Stimulated activated CD4-positive, alpha-beta T cell treated with anti-CD3 and anti-CD28 coated beads, Interleukin-2, amount 100 ng/mL, for 24 hours (primary cell): ENCODE results near the gene ULK3.

Experiments used
- DNase-seq, 2 donors: peaks; one replicate each; pipeline ENCODE4 v3.0.0-alpha.2; 2020

The ULK3 gene

DNA sequence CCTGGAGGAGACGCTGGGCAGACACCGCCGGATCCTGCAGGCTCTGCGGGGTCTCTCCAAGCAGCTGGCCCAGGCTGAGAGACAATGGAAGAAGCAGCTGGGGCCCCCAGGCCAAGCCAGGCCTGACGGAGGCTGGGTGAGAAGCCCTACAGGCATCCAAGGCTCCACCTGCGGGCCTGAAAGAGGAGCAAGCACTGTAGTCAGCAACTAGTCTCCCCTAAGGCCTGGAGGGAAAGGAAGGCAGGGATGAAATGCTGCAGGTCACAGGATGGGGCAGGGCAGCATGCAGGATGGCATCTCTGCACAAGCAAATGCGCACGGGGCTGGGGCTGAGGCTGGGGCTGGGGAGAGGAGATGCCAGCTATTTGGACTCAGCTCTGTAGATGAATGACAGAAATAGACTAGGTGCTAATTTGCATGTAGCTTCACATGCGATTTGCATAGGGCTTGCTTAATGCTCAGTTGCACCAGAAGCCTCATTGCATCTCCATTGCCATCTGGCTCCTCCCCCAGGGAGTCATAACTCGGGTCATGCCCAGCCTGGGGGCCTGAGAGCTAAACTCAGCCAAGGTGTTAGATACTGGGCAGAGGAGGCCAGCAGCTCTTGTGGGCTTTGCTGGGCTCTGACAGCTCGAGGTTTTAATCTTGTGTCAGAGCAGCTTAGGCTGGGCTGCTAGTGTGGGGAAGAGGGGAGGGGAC is 21.7 kb downstream of the ULK3 start:
- no peak for DNase-seq

DNA sequence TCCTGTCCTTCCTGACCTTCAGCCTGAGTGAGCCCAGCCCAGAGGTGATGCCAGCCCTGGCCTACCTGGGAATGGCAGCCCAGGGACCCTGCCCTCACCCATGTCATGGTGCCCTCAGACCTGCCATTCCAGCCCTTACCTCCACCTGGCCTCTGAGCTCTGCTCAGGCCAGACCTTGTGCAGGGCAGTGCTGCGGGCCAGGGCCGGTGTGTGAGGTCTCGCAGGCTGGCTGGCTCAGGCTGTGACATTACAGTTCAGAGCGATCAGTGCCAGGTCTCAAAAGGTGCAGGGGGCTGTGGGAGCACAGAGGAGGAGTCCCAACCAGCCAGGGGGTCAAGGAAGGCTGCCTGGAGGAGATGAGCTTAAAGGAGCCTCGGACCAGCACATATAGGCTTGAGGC is 22.9 kb downstream of the ULK3 start:
- no peak for DNase-seq

DNA sequence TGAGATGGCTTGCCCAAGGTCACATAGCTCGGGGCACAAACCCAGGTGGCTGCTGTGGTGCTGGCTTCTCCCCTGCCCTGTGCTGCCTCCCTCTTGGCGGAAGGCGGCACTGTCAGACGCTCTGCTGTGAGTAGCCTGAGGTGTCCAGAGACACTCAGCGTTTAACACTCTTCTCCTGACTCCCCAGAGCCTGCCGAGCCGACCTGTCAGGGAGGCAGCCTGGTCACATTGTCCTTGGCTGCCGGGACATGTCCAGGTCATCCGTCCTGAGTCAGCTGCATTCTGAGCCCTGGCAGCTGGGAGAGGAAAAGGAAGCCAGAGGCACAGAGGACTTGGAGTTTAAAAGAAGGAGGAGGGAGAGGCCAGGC is 25.6 kb downstream of the ULK3 start:
- no peak for DNase-seq

DNA sequence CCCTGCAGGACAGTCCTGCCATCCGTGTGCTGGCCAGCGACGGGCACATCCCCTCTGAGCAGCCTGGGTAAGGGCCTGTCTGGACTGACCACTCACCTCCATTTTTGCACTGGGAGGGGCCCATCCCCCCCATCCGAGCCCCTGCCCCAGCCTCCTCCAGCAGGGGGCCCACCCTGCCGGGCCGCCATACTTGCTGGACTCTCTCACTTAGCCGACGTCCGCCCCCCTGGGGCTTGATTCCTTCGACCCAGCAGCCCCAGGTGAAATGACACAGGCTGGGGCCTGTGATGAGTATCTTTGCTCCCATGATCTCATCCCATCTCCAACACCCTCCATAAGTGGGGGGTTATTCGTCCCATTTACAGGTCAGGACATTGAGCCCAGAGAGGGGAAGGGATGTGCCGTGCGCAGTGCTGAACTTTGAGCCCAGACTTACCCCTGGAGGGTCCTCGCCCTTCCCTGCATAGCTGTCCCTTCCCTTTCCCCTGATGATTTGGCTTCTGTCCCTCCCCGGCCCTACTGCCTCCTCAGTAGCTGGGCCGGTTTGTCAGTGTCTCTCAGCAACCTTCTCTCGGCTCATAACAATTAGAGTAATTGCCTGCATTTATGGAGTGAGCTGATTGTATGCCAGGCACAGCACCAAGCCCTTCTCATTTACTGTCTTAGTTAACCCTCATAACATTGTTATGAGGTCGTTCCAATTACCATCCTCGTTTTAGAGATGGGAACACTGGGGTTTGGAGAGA is 26.2 kb downstream of the ULK3 start:
- no peak for DNase-seq

DNA sequence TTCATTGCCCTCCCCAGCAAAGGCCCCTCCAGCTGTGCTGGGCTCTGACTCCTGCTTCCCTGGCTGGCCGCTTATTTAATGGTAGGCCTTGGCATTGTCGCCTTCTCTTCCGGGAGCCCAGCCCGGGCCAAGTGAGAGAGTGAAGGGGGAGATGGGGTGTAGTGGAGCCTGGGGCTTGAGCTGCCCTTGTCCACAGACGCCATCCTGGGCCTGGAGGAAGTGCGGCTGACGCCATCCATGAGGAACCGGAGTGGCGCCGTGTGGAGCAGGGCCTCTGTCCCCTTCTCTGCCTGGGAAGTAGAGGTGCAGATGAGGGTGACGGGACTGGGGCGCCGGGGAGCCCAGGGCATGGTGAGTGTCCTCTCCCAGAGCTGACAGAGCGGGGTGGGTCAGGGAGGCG is 27.0 kb downstream of the ULK3 start:
- no peak for DNase-seq

DNA sequence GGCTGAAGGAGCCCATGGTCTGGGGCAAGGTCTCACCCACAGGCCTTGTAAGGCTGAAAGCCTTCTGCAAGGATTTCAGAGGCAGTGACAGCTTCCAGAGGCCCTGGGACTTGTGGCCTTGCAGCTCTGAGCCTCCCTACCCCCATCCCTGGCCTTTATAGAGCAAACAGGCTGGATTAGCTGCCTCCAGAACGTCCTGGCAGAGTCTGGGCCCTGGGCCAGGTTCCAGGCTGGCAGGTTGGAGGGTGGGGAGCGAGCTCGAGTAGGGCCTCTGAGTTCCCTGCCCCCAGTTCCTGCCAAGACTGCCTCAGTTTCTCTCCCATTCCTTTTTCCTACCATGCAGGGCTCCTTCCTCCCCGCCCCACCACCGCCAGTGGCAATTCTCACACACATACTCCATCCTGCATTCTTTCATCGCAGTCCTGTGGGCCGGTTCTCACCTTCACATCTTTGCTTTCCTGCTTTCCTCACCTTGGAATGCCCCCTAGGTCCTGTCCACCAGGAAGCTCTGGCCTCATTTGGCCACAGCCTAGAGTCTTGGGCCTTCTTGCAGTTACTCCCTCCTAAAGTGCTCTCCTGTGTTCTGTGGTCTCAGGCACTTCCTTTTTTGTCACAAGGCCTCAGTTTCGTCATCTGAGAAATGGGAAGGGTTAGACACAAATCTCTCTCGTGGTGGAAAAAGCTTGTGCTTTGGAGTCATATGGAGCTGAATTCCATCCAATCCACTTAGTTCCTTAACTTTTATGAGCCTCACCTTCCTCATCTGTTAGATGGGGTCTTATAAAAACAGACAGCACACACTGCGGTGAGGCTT is 27.6 kb downstream of the ULK3 start:
- DNase-seq = no peak

DNA sequence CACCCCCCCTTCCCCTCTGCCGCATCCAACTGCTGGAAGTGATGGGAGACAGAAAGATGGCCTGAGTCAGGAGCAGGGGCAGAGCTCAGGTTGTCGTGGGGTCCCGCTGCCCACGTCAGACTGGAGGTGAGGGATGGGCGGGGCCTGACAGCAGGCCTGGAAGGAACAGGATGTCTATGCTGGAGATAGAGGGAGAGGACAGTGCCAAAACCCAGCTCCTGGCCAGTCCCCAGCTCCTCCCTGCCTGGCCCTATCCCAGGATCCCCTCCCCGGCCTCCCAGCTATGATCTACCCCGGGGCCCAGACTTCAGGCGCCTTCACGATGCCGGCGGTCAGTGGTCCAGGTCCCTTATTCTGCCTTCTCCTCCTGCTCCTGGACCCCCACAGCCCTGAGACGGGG is 30.4 kb downstream of the ULK3 start, which contains the start of gene LMAN1L:
LMAN1L (plus strand) TSS at position 303 of the 400 bp plus-strand sequence; CDS start at position 323, 20 bp downstream.
- DNase-seq = no peak

DNA sequence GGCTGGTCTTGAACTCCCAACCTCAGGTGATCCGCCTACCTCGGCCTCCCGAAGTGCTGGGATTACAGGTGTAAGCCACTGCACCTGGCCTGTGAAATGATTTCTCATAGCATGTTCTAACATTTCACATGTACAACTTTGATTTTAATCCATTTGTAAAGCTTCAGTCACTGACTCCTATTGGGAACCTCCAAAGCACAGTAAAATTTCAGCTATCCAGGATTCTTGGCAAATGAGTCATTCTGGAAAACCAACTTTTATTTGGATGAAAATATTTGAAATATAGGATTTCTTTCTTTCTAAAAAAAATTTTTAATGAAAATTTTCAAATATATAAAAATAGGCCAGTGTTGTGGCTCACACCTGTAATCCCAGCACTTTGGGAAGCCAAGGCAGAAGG is 33.0 kb downstream of the ULK3 start:
- no peak for DNase-seq

DNA sequence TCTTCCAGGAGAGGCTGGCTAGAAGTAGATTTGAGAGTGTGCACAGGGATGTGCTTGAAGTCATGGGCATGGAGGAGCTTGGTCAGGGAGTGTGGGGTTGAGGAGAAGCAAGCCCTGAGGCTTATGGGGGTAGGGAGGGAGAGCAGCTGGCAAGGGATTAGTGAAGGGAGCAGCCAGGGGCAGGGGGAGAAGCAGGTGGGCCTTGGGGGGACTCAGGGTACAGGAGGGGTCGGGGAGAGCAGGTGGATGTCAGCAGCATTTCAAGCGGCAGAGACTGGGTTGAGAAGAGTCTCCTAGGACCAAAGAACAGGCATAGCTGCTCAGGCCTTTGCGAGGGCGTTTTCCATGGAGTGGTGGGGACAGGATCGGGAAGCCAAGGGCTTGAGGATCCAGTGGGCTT is 33.7 kb downstream of the ULK3 start:
- DNase-seq = no peak

DNA sequence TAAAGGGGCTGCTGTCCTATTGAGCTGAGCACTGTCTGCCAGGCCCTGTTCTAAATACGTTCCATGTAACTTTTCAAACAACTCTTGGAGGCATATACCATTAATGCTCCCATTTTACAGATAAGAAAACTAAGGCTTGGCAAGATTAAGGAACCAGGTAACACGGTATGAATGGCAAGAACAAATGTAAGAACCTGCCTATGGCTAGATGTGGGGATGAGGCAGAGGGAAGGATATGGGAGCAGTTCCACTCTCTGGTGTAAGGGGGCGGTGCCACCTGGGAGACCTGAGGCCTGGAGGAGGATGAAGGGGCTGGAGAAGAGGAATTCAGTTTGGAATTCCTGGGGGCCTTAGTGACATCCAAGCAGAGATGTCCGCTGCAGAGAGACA is 34.1 kb downstream of the ULK3 start:
- no peak for DNase-seq

DNA sequence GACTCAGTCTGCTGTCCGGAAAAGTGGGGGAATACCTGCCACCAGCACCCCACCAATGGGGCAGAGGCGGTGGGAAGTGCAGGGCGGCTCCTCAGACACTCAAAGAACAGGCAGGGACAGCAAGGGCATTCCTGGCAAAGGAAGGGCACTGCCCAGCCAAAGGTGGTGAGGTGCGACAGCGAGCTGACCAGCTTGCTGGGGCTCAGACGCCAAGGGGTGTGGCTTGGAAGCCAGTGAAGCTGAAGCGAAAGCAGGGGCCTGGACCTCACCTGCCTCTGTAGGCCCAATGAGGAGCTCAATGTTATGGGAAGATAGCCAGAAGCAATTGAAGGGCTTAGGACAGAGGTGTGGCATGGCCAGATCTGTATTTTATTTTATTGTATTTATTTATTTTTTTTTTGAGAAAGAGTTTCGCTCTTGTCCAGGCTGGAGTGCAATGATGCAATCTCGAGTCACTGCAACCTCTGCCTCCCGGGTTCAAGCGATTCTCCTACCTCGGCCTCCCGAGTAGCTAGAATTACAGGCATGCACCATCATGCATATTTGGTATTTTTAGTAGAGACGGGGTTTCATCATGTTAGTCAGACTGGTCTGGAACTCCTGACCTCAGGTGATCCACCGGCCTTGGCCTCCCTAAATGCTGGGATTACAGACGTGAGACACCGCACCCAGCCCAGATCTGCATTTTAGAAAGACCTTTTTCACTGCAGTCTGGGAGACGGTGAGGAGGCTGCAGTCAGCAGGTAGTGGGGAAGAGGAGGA is 34.7 kb downstream of the ULK3 start:
- DNase-seq = no peak

DNA sequence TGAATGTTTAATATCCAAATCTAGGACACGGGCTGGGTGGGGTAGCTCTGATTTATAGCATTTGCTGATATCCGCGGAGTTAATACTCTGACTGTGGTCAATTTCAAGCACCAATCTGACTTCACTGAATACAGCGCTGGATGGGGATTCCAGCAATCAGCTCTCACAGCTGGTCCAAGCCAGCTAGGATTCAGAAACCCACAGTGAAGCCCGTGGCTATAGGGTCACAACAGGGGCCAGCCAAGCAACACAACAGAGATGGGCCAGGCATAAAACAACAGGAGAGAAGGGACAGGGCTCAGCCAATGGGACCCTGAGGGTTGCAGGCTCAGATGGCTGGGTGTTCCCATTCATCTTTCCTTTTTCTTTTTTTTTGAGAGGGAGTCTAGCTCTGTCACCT is 35.7 kb downstream of the ULK3 start:
- DNase-seq = no peak

DNA sequence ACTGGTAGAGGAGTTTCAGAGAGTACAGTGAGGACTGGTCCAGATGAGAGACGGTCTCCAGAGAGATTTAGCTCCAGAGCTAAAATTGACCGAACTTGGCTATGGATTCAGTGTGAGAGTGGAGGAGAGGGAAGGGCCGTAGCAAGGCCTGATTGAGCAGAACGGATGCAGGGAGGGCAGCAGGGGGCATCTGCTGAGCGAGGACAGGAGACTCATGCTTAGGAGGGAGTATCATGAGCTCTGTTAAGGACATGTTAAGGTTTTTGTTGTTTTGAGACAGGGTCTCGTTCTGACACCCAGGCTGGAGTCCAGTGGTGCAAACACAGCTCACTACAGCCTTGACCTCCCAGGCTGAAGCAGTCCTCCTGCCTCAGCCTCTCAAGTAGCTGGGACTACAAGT is 38.0 kb downstream of the ULK3 start:
- no peak for DNase-seq

DNA sequence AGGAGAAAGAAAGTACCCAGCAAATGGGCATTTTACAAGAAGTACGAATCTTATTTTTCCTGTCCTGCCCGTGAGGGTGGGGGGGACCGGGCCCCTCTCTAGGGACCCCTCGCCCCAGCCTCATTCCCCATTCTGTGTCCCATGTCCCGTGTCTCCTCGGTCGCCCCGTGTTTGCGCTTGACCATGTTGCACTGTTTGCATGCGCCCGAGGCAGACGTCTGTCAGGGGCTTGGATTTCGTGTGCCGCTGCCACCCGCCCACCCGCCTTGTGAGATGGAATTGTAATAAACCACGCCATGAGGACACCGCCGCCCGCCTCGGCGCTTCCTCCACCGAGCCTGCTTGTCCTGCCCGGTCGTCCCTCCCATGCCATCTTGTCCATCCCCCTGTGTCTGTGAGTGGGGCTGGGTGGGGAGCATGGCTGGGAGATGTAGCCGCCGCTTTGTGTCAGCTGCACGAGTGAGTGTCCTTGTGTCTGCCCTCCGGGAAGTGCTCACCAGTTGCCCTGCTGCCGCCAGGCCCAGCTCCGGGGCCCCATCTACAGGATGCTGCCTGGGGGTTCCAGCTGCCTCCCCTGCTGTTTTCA is 40.0 kb downstream of the ULK3 start:
- no peak for DNase-seq

DNA sequence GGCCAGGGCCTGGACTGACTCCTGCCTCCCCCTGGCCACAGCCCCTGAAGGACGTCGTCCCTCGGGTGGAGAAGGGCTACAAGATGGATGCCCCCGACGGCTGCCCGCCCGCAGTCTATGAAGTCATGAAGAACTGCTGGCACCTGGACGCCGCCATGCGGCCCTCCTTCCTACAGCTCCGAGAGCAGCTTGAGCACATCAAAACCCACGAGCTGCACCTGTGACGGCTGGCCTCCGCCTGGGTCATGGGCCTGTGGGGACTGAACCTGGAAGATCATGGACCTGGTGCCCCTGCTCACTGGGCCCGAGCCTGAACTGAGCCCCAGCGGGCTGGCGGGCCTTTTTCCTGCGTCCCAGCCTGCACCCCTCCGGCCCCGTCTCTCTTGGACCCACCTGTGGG is 40.7 kb downstream of the ULK3 start:
- DNase-seq = no peak

DNA sequence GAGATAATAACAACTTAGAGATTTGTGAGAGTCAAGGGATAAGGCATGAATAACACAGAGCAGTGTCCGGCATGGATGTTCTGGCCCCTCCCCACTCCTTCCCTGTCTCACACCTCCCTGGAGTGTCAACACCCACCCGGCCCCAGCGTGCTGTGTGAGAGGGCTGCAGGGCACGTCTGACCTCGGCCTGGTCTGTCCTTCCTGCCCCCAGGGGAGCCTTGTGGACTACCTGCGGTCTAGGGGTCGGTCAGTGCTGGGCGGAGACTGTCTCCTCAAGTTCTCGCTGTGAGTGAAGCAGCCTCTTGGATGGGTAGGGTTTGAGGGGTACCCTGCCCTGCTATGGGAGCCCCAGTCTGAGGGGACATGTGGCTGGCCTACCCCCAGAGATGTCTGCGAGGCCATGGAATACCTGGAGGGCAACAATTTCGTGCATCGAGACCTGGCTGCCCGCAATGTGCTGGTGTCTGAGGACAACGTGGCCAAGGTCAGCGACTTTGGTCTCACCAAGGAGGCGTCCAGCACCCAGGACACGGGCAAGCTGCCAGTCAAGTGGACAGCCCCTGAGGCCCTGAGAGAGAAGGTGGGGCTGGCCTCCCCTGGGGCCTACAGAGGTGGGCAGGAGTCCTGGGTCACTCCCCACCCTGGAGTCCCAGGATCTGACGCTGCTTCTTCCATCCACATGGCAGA is 41.5 kb downstream of the ULK3 start:
- DNase-seq = no peak

DNA sequence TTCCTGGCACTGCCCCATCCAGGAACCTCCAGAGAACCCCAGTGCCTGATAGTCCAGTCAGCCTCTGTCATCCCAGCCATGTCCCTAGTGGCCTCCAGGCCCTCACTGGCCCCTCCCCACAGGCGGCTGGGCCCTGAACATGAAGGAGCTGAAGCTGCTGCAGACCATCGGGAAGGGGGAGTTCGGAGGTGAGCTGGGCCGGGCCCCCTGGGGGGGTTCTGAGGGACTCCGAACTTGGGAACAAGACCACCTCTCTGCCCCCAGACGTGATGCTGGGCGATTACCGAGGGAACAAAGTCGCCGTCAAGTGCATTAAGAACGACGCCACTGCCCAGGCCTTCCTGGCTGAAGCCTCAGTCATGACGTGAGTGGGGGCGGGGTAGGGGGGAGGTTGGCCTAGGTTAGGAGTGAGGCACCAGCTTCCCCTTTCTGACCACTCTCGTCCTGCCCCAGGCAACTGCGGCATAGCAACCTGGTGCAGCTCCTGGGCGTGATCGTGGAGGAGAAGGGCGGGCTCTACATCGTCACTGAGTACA is 42.3 kb downstream of the ULK3 start:
- DNase-seq = no peak

DNA sequence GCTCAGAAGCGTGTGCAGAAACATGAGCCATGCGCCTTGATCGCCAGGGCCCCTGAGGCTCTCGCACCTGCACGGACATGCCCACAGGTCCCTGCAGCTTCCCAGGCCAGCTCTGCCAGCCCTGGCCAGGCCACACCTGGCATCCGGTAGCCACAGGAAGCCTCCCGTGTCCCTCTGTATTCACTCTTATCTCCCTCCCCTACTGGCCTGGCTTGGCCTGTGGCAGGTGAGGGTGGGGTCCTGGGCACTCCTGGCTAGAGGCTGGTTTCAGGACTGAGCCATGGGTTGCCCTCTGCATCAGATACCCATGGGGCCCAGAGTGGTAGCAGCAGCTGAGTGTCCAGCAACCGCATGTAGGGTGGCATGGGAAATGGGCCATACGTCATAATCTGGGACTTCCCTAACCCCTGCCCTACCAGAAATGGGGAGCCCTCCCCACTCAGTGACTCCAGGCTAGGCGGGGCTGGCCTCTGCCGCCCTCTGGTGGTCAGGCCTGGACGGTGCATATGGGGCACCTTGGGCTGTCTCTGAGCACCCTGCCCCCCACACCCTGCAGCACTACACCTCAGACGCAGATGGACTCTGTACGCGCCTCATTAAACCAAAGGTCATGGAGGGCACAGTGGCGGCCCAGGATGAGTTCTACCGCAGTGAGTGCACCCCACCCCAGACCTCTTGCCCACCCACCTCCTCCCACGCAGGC is 42.9 kb downstream of the ULK3 start:
- peak; percentile 88 for DNase-seq

DNA sequence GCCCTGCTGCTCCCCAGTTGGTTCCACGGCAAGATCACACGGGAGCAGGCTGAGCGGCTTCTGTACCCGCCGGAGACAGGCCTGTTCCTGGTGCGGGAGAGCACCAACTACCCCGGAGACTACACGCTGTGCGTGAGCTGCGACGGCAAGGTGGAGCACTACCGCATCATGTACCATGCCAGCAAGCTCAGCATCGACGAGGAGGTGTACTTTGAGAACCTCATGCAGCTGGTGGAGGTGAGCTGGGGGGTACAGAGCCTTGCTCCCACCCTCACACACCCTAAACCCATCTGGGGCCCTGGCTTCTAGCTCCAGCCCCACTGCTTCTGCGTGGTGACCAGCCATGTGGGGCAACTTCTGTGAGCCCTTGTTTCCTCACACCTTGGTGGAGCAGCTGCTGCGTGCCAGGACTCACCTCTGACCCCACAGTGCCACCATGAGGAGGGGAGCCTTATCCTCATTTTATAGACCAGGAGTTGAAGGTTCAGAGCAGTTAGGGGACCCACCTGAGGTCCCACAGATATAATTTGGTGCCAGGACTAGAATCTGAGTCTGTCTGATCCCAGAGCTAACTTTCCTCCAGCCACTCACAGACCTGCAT is 43.6 kb downstream of the ULK3 start:
- DNase-seq = peak in 1 of 2 donors; percentile 31

DNA sequence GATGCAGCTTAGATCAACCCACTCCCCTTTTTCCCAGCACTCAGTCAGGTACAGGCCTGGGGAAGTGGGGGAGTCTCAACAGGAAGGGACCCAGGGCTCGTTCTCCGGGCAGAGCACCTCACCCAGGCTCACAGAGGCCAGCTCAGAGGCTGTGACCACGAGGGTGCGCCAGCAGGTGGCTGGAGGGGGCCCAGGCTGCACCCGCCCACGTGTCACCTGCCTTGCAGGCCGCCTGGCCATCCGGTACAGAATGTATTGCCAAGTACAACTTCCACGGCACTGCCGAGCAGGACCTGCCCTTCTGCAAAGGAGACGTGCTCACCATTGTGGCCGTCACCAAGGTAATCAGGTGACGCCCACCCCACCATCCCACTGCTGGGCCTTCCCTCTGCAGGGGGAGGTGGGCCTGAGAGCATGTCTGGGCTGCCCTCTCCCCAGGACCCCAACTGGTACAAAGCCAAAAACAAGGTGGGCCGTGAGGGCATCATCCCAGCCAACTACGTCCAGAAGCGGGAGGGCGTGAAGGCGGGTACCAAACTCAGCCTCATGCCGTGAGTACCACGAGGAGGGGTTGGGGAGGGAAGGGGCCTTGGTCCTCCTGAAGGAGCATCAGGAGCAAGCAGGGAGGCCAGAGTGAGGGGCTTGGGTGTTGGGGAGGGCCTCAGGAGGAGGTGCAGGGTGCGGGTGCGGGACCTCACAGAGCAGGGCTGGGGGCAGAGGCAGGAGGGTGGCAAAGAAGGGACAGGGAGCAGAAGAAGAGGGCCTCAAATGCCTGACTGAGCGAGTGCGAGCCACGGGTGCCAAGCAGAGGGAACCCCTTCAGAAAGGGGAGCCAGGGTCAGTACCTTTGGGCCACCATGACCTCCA is 44.3 kb downstream of the ULK3 start:
- no peak for DNase-seq
